Measurements from ENCODE around the gene TRIM24.

The TRIM24 gene

DNA sequence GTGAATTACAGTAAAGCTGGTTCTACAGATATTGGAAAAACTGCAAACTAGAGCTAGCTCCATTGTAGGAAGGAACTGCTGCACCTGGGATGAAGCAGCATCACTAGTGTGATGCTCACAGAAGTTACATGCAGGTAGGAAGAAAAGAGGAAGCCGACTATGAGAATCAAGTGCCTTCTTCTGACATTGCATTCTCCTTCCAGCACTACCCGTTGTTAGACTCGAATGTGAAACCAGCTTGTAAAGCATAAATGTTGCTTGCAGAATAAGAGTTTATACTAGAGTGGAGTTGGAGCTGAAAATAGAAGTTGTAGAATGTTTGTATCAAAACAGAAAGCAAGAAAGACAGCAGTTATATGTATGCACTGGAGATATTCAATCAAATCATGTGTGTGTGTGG, 49.9 kb downstream of the TRIM24 start:
- TF ChIP-seq, protein P1, sequence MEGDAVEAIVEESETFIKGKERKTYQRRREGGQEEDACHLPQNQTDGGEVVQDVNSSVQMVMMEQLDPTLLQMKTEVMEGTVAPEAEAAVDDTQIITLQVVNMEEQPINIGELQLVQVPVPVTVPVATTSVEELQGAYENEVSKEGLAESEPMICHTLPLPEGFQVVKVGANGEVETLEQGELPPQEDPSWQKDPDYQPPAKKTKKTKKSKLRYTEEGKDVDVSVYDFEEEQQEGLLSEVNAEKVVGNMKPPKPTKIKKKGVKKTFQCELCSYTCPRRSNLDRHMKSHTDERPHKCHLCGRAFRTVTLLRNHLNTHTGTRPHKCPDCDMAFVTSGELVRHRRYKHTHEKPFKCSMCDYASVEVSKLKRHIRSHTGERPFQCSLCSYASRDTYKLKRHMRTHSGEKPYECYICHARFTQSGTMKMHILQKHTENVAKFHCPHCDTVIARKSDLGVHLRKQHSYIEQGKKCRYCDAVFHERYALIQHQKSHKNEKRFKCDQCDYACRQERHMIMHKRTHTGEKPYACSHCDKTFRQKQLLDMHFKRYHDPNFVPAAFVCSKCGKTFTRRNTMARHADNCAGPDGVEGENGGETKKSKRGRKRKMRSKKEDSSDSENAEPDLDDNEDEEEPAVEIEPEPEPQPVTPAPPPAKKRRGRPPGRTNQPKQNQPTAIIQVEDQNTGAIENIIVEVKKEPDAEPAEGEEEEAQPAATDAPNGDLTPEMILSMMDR (IDR thresholded peaks at IDR 0.05; ENCODE audit: low read depth, low read length): no peak
- DNase-seq (ENCODE audit: extremely low read depth, low read depth): no peak

- DNase-seq (ENCODE audit: extremely low read depth, low read depth): no peak
- TF ChIP-seq, protein P1 (IDR thresholded peaks at IDR 0.05; ENCODE audit: low read depth, low read length): no peak
Observed at GRCh38 chr7:138512092-138512858, 52.2 kb downstream of the TRIM24 start.

DNA sequence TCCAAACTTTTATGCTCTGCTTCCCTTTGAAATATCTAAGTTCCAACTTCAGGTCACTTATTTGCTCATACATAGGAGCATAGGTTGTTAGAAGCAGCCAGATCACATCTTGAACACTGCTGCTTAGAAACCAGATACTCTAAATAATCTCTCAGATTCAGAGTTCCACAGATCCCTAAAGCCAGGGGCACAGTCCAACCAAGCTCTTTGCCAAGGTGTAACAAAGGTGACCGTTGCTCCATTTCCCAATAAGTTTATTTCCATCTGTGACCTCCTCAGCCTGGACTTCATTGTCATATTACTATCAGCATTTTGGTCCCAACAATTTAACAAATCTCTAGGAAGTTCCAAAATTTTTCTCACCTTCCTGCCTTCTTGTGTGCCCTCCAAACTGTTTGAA, 52.8 kb downstream of the TRIM24 start:
- TF ChIP-seq, protein P1 (IDR thresholded peaks at IDR 0.05; ENCODE audit: low read depth, low read length): no peak
- DNase-seq (ENCODE audit: extremely low read depth, low read depth): no peak

GRCh38 chr7:138513344-138513871, 53.3 kb downstream of the TRIM24 start:
- no peak for DNase-seq (ENCODE audit: extremely low read depth, low read depth)
- TF ChIP-seq, protein P1 (IDR thresholded peaks at IDR 0.05; ENCODE audit: low read depth, low read length): no peak

DNA sequence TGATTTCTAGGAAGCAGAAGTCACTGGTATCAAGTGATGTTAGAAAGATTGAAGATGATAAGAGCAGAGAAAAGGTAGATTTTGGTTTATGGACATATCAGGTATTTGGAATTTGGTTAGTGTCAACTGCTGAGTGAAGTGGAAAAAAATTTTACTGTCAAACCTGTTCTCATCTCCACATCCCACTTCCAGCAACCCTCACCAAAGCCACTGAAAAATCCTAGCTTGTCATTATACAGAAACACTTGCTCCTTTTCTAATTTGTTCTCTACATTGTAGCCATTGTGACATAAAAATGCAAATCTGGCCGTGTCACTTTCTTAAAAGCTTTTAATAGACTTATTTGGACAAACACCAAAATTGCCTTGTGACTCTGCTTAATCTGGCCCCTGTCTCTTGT, 54.0 kb downstream of the TRIM24 start:
- TF ChIP-seq, protein P1 (IDR thresholded peaks at IDR 0.05; ENCODE audit: low read depth, low read length): no peak
- no peak for DNase-seq (ENCODE audit: extremely low read depth, low read depth)

GRCh38 chr7:138515001-138515528, 55.0 kb downstream of the TRIM24 start:
- TF ChIP-seq, protein P1 (IDR thresholded peaks at IDR 0.05; ENCODE audit: low read depth, low read length): no peak
- no peak for DNase-seq (ENCODE audit: extremely low read depth, low read depth)

- TF ChIP-seq, protein P1 (IDR thresholded peaks at IDR 0.05; ENCODE audit: low read depth, low read length): no peak
- no peak for DNase-seq (ENCODE audit: extremely low read depth, low read depth)
Observed at GRCh38 chr7:138519061-138519798, 59.2 kb downstream of the TRIM24 start.
